Neural progenitor cell (in vitro differentiated cells): ENCODE measurements around the gene COL20A1.

ENCODE experiments used
- CTCF ChIP-seq: fragments of 200-600 bp; sonication (generic); IDR thresholded peaks from 2 replicates; pipeline ENCODE4 v1.5.1; 2017; ENCODE audit warnings: antibody characterized with exemption, mild to moderate bottlenecking
- EZH2 ChIP-seq: fragments of 200-600 bp; sonication (generic); IDR thresholded peaks from 2 replicates; pipeline ENCODE4 v1.6.1; 2017; ENCODE audit warnings: antibody characterized with exemption, mild to moderate bottlenecking, moderate library complexity
- EZH2phosphoT487 ChIP-seq: fragments of 200-600 bp; sonication (generic); IDR thresholded peaks from 2 replicates; pipeline ENCODE4 v1.6.1; 2017; ENCODE audit warnings: antibody characterized with exemption

GRCh38 chr20:63284083-63284440, 8.9 kb upstream of the COL20A1 start:
- no peak for TF ChIP-seq CTCF
- no peak for TF ChIP-seq EZH2
- no peak for TF ChIP-seq EZH2phosphoT487
